Measurements from ENCODE around the gene CHPF. TPM values are rescaled to one million over a fixed set of nuclear protein-coding genes. Genes with fewer than 3 reads are reported as not detected.

CHPF gene
- total RNA-seq, 1 experiment from 2014 or later = 228 TPM

- ChIA-PET RAD21 (ENCODE audit: low non-redundant PET in 1 of 2, low total read pairs in 2 of 2, uncharacterized antibody in 2 of 2, unreplicated experiment in 2 of 2) (interaction anchor here (0.6 to 1.0 kb wide), 7 partner anchors 14 to 81 kb away, joined by 3 to 13 read pairs (median 5); partner anchors contain the start of gene GMPPA (in 2 of the 2)), CTCF (interaction anchor here (0.6 to 3.0 kb wide), 16 partner anchors 8 to 449 kb away, joined by 3 to 34 read pairs (median 5); partner anchors contain the start of gene GMPPA), POLR2A (interaction anchor here (0.6 to 2.4 kb wide), 8 partner anchors 8 to 633 kb away, joined by 3 to 18 read pairs (median 4); partner anchors contain the start of gene GMPPA)
- Histone ChIP-seq H3K4me3 (replicated peaks in 1 of 2; ENCODE audit: low read depth in 1 of 2, low read length in 2 of 2) (peak overlapping the region; percentile 18 to 49), H3K4me2 (ENCODE audit: low read length) (peak overlapping the region; percentile 88), H3K4me1 (ENCODE audit: control insufficient read depth in 1 of 2, insufficient read depth in 2 of 2, low read length in 2 of 2) (peaks cover 40 to 84% of the 10 kb centered on the region in 2 experiments), H3K9me3 (ENCODE audit: control insufficient read depth in 1 of 2, insufficient read depth in 1 of 2, low read depth in 1 of 2, low read length in 2 of 2) (no peaks in the 10 kb centered on the region), H3K27ac (ENCODE audit: low read depth, low read length) (peak overlapping the region; percentile 78), H4K20me1 (ENCODE audit: insufficient read depth) (no peaks in the 10 kb centered on the region), H3K9ac (ENCODE audit: low read length) (peak overlapping the region; percentile 64), H3K9me2 (ENCODE audit: insufficient read depth) (no peaks in the 10 kb centered on the region), H2AFZ (ENCODE audit: low read depth, low read length, poor library complexity, severe bottlenecking) (no peak overlapping the region), H3K36me3 (ENCODE audit: control insufficient read depth in 1 of 2, insufficient read depth in 2 of 2, low read length in 2 of 2) (no peaks in the 10 kb centered on the region), H3K27me3 (ENCODE audit: insufficient read depth, low read length) (no peaks in the 10 kb centered on the region), H3K79me2 (ENCODE audit: insufficient read depth, low read length) (no peaks in the 10 kb centered on the region)
- TF ChIP-seq ZNF274 (IDR thresholded peaks at IDR 0.05; ENCODE audit: low read depth, low read length) = no peak
- peak; percentile 20 for TF ChIP-seq YY1 (IDR thresholded peaks at IDR 0.05; ENCODE audit: extremely low read depth, insufficient replicate concordance, low read depth, low read length)
- no peak for TF ChIP-seq ELF1 (IDR thresholded peaks at IDR 0.05; ENCODE audit: borderline replicate concordance, low read depth)
- TF ChIP-seq POLR2AphosphoS5 (IDR thresholded peaks at IDR 0.05; ENCODE audit: low read depth, low read length) = peak; percentile 51
- TF ChIP-seq TCF7L2 (IDR thresholded peaks at IDR 0.05; ENCODE audit: borderline replicate concordance, extremely low read depth, insufficient read depth, insufficient read length) = peak; percentile 97
- peak; percentile 45; the same call in 1 of the 2 replicates for TF ChIP-seq ZFX (IDR thresholded peaks at IDR 0.05)
- intact Hi-C loops (cut with micrococcal nuclease) = no loop called here
- ATAC-seq (peak; percentile 41), DNase-seq (ENCODE audit: low read depth, low spot score) (peak; percentile 79)
- no TSS peak for BruUV-seq (replicated peaks)
Measured at GRCh38 chr2:219522111-219523030, 21.2 kb downstream of the CHPF start.

All from HCT116 (cell line).